ENCODE measurements around the gene RPS26.
"Not testable (repeated sequence)": the region's sequence is repeated elsewhere in the genome, so short reads cannot be mapped to it uniquely, and the experiment has no call there.

The RPS26 gene

GRCh38 chr12:56021889-56022497 is 19.7 kb upstream of the RPS26 start:
- no peak for DNase-seq

- DNase-seq, result no peak
Measured at GRCh38 chr12:56028511-56029165, 13.1 kb upstream of the RPS26 start.

GRCh38 chr12:56029166-56029519 is 12.6 kb upstream of the RPS26 start:
- DNase-seq, result no peak

- DNase-seq, result no peak
Measured at GRCh38 chr12:56029666-56030293, 11.9 kb upstream of the RPS26 start.

GRCh38 chr12:56031987-56032386 is 9.7 kb upstream of the RPS26 start:
- no peak for DNase-seq

DNA sequence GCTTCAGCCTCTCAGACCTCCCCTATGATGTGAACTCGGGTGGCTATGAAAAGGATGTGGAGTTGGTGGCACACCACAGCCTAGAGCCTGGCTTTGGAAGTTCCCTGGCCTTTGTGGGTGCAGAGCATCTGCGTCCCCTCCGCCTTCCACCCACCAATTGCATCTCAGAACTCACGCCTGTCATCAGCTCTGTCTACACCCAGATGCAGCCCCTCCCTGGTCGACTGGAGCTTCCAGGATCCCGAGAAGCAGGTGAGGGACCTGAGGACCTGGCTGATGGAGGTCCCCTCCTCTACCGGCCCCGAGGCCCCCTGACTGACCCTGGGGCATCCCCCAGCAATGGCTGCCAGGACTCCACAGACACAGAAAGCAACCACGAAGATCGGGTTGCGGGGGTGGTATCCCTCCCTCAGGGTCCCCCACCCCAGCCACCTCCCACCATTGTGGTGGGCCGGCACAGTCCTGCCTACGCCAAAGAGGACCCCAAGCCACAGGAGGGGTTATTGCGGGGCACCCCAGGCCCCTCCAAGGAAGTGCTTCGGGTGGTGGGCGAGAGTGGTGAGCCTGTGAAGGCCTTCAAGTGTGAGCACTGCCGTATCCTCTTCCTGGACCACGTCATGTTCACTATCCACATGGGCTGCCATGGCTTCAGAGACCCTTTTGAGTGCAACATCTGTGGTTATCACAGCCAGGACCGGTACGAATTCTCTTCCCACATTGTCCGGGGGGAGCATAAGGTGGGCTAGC is 7.0 kb upstream of the RPS26 start:
- DNase-seq, result no peak

- DNase-seq, result no peak
Measured at GRCh38 chr12:56037161-56037560, 4.6 kb upstream of the RPS26 start.

DNA sequence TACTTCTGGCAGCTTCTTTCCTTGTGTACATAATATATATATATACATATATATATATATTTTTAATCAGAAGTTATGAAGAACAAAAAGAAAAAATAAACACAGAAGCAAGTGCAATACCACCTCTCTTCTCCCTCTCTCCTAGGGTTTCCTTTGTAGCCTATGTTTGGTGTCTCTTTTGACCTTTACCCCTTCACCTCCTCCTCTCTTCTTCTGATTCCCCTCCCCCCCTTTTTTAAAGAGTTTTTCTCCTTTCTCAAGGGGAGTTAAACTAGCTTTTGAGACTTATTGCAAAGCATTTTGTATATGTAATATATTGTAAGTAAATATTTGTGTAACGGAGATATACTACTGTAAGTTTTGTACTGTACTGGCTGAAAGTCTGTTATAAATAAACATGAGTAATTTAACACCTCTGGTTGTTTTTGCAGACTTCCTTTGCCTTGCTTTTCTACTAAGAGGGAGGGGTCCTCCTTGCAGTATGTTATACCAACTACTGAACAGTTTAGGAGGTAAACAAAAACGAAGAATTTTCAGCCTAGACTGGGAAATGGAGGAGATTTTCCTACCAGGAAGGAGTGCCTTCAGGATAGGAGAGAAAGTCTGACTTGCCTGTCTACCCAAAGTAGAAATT is 3.6 kb upstream of the RPS26 start:
- DNase-seq, result no peak

DNA sequence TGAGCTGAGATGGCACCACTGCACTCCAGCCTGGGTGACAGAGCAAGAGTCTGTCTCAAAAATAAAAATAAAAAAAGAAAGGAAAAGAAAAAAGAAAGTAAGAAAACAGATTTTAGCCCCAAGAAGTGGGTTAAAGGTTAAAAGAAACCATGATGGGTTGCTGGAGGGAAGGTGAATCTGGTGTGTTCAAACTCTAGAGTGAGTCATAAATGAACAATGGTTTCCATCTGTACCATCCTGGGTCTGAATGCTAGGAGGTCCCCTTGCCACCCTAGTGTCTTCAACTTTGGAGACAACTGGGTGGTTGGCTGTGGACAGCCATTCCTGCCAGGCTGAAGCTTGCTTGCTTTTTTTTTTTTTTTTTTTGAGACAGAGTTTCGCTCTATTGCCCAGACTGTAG is 1.6 kb upstream of the RPS26 start:
- DNase-seq, result no peak

GRCh38 chr12:56040963-56041551 is 661 bp upstream of the RPS26 start:
- no peak for DNase-seq

DNA sequence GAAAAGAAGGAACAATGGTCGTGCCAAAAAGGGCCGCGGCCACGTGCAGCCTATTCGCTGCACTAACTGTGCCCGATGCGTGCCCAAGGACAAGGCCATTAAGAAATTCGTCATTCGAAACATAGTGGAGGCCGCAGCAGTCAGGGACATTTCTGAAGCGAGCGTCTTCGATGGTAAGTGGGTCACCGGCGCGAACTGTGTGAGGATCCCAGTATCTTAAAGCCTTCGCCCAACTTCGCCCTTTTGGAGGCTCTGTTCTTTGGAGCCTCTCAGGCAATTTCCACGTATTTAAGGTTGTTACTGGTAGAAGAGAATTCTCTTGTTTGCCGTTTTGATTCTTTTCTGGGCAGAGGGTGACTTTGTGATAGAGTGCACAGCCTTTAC is 704 bp downstream of the RPS26 start:
- not testable (repeated sequence) for DNase-seq

- no peak for DNase-seq
Measured at GRCh38 chr12:56042843-56043242, 1.1 kb downstream of the RPS26 start.

- DNase-seq, result no peak
Measured at GRCh38 chr12:56046027-56046780, 4.5 kb downstream of the RPS26 start.

DNA sequence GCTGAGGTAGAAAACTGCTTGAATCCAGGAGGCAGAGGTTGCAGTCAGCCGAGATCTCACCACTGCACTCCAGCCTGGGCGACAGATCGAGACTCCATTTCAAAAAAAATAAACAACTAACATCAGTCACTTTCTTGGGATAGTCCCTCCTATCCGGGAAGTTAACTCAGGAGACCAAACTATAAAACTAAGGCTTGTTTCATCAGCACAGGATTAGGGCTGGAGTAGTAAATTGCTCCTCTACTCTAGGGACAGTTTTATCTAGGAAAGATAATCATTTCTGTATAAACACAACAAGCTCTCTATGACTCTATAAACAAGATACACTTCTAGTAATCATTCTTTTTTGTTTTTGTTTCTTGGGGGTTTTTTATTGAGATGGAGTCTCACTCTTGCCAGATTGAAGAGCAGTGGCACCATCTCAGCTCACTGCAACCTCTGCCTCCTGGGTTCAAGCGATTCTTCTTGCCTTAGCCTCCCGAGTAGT is 11.7 kb downstream of the RPS26 start:
- DNase-seq, result no peak

- DNase-seq, result not testable (repeated sequence)
Measured at GRCh38 chr12:56059964-56060363, 18.2 kb downstream of the RPS26 start.

DNA sequence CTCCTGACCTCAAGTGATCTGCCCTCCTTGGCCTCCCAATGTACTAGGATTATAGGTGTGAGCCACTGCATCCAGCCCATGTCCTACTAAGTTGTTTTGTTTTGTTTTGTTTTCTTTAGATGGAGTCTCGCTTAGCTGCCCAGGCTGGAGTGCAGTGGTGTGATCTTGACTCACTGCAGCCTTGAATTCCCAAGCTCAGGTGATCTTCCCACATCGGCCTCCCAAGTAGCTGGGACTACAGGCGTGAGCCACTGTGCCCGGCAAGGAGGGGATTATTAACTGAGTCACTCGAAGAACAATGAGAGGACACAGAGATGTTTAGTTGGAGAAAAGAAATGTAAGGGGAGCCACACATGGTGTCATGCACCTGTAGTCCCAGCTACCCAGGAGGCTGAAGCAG is 20.3 kb downstream of the RPS26 start:
- no peak for DNase-seq

DNA sequence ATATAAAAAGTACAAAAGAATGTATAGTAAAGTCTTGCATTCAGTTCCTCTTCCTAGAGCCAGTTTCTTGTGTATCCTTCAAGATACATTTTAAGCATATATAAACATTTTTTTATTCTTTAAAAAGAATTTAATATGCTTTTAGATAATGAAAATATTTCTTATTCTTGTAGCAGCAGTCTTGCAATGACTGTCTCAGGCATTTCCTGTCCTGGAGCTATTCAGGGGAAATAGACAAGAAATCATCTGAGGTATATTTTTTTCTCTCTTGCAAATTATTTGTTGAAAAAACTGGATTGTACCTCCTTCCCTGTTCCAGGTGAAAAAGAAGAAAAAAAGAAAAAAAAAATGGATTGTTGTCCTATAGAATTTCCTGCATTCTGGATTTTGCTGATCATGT is 21.3 kb downstream of the RPS26 start:
- DNase-seq, result no peak

- DNase-seq, result no peak
Measured at GRCh38 chr12:56071648-56072047, 29.9 kb downstream of the RPS26 start.

GRCh38 chr12:56074396-56074795 is 32.7 kb downstream of the RPS26 start:
- no peak for DNase-seq

DNA sequence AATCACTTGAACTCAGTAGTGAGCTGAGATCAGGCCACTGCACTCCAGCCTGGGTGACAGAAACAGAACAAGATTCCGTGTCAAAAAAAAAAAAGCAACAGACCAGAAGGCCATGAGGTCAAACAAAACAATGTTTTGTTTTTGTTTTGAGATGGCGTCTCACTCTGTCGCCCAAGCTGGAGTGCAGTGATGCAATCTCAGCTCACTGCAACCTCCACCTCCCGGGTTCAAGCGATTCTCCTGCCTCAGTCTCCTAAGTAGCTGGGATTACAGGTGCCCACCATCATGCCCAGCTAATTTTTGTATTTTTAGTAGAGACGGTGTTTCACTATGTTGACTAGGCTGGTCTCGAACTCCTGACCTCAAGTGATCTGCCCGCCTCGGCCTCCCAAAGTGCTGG is 36.2 kb downstream of the RPS26 start:
- not testable (repeated sequence) for DNase-seq

DNA sequence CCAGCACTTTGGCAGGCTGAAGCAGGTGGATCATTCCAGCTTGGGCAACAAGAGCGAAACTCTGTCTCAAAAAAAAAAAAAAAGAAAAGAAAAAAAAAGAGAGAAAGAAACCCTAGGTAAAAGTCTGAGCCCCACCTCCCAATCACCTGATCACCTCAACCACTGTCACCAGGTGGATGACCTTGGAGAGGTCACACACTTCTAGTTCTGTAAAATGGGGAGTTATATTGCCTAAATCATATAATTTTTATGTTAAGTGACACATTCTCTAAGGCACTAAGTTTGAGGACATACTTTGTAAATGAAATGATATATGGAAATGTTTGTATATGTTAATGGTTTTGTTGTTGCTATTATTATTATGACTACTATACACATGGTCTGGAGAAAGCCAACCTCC is 36.7 kb downstream of the RPS26 start:
- DNase-seq, result no peak
